ENCODE data around the gene CFAP73.

CFAP73 gene

DNA sequence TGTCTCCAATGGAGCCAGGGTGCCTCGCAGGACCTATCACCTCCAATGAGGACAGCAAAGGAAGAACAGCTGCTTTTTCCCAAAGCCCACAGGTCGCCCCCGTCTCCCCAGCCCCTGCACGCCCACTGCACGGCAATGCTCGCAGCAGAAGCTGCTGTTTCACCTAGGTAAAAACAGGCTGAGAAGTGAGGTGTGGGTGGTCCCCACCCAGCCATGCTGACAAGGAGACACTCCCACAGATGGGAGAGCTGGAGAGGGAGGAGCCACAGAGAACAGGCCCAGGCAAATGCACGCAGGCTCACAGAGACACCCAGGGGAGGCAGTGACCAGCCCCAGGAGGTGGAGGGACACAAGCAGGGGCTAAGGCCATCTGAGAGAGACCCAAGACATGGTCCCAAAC, 10.4 kb downstream of the CFAP73 start:
- Histone ChIP-seq H3K9me3 (replicated peaks; ENCODE audit: low read length) (no peaks in the 10 kb centered on the region), H3K4me1 (ENCODE audit: control insufficient read depth, insufficient read depth, low read length) (peaks cover 13% of the 10 kb centered on the region), H3K36me3 (ENCODE audit: insufficient read depth, low read length) (peaks cover 44% of the 10 kb centered on the region), H3K9ac (ENCODE audit: low read depth, low read length) (no peak overlapping the region), H3K27me3 (ENCODE audit: control insufficient read depth, insufficient read depth, low read length) (peaks cover 7% of the 10 kb centered on the region), H3K4me2 (ENCODE audit: low read length) (no peak overlapping the region), H3K4me3 (ENCODE audit: low read length) (no peak overlapping the region)

DNA sequence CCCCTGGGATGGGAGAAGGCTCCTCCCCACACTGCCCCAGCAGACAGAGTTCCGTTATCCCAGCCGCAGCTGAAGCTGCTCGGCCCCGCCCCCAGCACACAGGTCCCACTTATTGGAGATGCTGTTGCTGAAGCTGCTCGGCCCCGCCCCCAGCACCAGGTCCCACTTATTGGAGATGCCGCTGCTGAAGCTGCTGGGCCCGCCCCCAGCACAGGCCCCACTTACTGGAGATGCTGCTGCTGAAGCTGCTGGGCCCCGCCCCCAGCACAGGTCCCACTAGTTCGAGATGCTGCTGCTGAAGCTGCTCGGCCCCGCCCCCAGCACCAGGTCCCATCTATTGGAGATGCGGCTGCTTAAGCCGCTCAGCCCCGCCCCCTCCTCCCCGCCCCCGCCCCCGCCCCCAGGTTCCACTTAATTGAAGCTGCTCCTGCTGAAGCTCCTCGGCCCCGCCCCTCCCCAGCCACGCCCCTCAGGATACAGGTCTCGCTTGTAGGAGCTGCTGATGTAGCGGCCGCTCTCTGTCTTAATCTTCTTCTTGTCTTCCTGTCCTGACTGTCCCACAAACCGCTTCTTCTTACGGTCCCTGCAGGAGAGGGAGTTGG, 12.0 kb downstream of the CFAP73 start:
- Histone ChIP-seq H3K9me3 (replicated peaks; ENCODE audit: low read length) (no peaks in the 10 kb centered on the region), H3K36me3 (ENCODE audit: insufficient read depth, low read length) (peaks cover 58% of the 10 kb centered on the region), H3K4me3 (ENCODE audit: low read length) (no peak overlapping the region), H3K4me2 (ENCODE audit: low read length) (no peak overlapping the region), H3K27me3 (ENCODE audit: control insufficient read depth, insufficient read depth, low read length) (no peaks in the 10 kb centered on the region), H3K9ac (ENCODE audit: low read depth, low read length) (no peak overlapping the region), H3K4me1 (ENCODE audit: control insufficient read depth, insufficient read depth, low read length) (peaks cover 13% of the 10 kb centered on the region)

DNA sequence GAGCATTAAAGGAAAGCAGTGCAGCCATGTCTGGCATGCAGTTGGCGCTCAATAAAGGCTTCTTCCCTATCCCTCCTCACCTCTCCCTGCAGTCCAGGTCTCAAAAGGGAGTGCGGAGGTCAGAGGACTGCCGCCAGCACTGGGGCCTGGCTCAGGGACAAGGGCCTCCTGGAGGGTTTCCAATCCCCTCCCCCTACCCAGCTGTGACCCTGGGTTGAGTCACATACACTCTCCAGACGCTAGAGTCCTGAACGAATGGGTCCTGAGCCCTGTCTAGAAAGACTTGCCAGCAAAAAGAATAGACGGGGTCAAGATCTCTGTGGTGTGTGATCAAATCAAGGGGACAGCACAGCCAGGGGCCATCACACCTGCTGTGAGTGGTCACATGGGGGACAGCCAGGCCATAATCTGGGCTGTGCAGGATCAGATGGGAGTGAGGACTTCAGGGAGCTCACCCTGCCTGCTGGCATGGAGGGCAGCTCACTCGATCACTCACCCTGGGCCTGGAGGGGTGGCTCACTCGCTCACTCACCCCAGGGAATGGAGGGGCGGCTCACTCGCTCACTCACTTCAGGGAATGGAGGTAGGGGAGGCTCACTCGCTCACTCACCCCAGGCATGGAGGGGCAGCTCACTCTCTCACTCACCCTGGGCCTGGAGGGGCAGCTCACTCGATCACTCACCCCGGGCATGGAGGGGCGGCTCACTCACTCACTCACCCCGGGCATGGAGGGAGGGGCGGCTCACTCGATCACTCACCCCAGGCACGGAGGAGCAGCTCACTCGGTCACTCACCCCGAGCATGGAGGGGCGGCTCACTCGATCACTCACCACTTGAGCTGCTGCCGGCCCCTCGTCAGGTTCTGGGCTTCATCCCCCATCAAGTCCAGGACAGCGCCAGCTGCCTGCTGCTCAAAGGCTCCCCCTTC, 12.8 kb downstream of the CFAP73 start:
- no peaks in the 10 kb centered on the region for H3K27me3 ChIP-seq (ENCODE audit: control insufficient read depth, insufficient read depth, low read length)

DNA sequence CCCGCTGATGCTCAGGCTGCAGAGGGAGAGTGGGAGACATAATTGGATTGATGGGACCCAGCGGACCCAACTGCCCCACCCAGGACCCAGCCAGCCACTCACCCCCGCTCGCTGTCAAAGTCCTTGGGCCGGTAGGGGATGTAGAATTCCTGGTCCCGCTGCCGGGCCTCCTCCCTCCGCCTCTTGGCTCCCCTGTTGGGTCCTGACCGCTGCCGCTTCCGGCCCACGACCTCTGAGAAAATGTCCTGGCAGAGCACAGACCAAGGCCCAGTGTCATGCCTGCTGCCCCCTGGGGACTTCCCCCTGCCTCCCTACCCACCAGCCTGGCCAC, 13.5 kb downstream of the CFAP73 start:
- Histone ChIP-seq H3K36me3 (ENCODE audit: insufficient read depth, low read length) (peaks cover 63% of the 10 kb centered on the region), H3K9me3 (replicated peaks; ENCODE audit: low read length) (no peaks in the 10 kb centered on the region), H3K4me3 (ENCODE audit: low read length) (no peak overlapping the region), H3K4me1 (ENCODE audit: control insufficient read depth, insufficient read depth, low read length) (peaks cover 13% of the 10 kb centered on the region), H3K4me2 (ENCODE audit: low read length) (no peak overlapping the region), H3K9ac (ENCODE audit: low read depth, low read length) (no peak overlapping the region), H3K27me3 (ENCODE audit: control insufficient read depth, insufficient read depth, low read length) (no peaks in the 10 kb centered on the region)

More for the DNA sequence above, 12.8 kb downstream of the CFAP73 start:
- Histone ChIP-seq H3K36me3 (ENCODE audit: insufficient read depth, low read length) (peaks cover 63% of the 10 kb centered on the region), H3K4me1 (ENCODE audit: control insufficient read depth, insufficient read depth, low read length) (peaks cover 13% of the 10 kb centered on the region), H3K4me2 (ENCODE audit: low read length) (no peak overlapping the region), H3K4me3 (ENCODE audit: low read length) (no peak overlapping the region), H3K9me3 (replicated peaks; ENCODE audit: low read length) (no peaks in the 10 kb centered on the region), H3K9ac (ENCODE audit: low read depth, low read length) (no peak overlapping the region)

DNA sequence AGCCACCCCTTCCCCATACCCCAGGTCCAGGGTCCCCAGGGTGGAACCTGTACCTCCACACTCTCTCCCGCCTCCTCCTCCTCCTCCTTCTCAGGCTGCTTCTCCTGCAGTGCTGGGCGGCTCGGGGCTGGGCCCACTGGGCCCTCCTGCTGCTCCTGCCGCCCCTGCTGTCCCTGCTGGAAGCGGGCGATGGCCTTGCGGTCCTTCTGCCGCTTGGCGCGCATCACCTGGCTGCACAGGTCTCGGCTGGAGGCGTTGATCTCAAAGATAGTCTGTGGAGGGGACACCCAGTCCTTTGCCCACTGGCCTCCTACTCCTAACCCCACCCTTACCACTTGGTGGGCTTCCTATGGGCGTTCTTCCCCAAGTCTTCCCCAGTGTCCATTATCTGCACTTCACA, 14.5 kb downstream of the CFAP73 start:
- Histone ChIP-seq H3K4me1 (ENCODE audit: control insufficient read depth, insufficient read depth, low read length) (peaks cover 13% of the 10 kb centered on the region), H3K27me3 (ENCODE audit: control insufficient read depth, insufficient read depth, low read length) (no peaks in the 10 kb centered on the region), H3K36me3 (ENCODE audit: insufficient read depth, low read length) (peaks cover 60% of the 10 kb centered on the region), H3K4me2 (ENCODE audit: low read length) (no peak overlapping the region), H3K9ac (ENCODE audit: low read depth, low read length) (no peak overlapping the region), H3K9me3 (replicated peaks; ENCODE audit: low read length) (no peaks in the 10 kb centered on the region), H3K4me3 (ENCODE audit: low read length) (no peak overlapping the region)

DNA sequence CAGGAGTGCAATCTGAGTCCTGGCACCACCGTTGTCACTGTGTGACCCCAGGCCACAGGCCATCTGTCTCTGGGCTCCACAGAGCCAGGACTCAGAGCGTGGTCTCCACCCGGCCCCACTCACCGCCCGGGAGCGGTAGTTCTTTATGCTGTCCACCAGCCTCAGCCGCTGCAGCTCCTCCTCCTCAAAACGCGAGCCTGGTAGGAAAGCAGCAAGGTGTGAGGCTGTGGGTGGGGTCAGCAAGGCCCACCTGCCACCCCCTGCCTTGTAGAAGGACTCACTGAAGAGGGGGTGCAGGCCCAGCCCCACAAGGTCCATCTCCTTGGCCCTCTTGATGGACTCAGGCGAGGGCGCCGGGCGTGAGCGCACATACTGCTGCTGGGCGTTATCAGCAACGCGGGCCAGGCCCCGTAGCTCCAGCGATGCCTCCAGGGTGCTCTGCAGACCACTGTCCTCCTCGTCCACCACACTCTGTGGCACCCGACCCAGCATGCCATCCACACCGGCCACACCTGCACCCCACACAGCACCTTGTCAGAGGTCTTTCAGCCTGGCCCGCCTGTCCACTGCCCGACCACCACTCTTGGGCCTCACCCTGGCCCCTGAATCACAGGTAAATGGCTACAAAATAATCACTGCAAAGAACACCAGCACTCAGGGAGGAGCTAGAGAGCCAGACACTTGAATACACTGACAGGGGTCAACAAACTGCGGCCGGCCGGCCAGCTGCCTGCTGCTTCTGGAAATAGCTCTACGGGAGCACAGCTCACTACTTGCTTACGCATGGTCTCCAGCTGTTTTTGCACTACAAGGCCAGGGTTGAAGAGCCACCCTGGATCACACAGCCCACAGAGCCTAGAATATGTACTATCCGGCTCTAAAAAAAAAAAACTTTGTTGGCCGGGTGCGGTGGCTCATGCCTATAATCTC, 16.3 kb downstream of the CFAP73 start:
- Histone ChIP-seq H3K9ac (ENCODE audit: low read depth, low read length) (no peak overlapping the region), H3K36me3 (ENCODE audit: insufficient read depth, low read length) (peaks cover 58% of the 10 kb centered on the region), H3K4me3 (ENCODE audit: low read length) (no peak overlapping the region), H3K4me2 (ENCODE audit: low read length) (no peak overlapping the region), H3K27me3 (ENCODE audit: control insufficient read depth, insufficient read depth, low read length) (no peaks in the 10 kb centered on the region), H3K4me1 (ENCODE audit: control insufficient read depth, insufficient read depth, low read length) (peaks cover 13% of the 10 kb centered on the region), H3K9me3 (replicated peaks; ENCODE audit: low read length) (no peaks in the 10 kb centered on the region)

DNA sequence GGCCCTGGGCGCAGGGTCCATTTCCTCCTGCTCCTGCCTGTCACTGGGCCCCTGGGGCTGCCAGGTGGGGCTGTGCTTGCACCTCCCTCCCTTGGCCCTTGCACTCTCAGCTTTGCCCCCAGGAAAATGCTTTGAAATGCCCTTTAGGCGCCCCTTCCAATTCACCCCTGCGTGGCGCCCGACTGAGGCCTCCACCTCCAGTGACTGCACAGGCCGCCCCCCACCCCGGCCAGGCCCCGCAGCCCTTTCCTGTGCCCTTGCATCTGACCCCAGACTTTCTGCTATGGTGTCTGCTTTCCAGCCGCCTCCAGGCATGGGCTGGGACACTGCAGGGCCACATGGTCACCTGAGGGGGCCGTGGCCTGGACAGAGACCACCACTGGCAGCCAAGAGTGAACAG, 18.3 kb downstream of the CFAP73 start:
- Histone ChIP-seq H3K9ac (ENCODE audit: low read depth, low read length) (no peak overlapping the region), H3K4me3 (ENCODE audit: low read length) (no peak overlapping the region), H3K36me3 (ENCODE audit: insufficient read depth, low read length) (peaks cover 74% of the 10 kb centered on the region), H3K4me1 (ENCODE audit: control insufficient read depth, insufficient read depth, low read length) (peaks cover 3% of the 10 kb centered on the region), H3K9me3 (replicated peaks; ENCODE audit: low read length) (no peaks in the 10 kb centered on the region), H3K27me3 (ENCODE audit: control insufficient read depth, insufficient read depth, low read length) (no peaks in the 10 kb centered on the region), H3K4me2 (ENCODE audit: low read length) (no peak overlapping the region)

DNA sequence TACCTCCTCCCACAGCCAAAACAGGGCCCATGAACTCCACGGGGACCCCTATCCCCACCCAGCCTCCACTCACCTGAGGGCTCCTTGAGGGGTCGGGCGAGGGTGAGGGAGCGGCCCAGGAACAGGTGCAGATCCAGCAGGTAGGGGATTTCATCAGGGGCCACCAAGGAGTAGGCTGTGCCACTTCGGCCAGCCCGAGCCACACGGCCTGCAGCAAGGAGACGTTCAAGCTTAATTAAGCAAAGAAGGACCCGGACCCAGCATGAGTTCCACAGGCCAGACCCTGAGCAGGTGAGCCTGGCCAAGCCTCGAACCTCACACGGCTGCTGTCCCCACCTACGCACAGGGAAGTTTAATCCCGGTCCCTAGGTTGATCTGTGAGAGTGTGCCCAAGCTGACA, 20.2 kb downstream of the CFAP73 start:
- Histone ChIP-seq H3K4me3 (ENCODE audit: low read length) (no peak overlapping the region), H3K27me3 (ENCODE audit: control insufficient read depth, insufficient read depth, low read length) (no peaks in the 10 kb centered on the region), H3K9ac (ENCODE audit: low read depth, low read length) (no peak overlapping the region), H3K36me3 (ENCODE audit: insufficient read depth, low read length) (peaks cover 81% of the 10 kb centered on the region), H3K4me1 (ENCODE audit: control insufficient read depth, insufficient read depth, low read length) (no peaks in the 10 kb centered on the region), H3K4me2 (ENCODE audit: low read length) (no peak overlapping the region), H3K9me3 (replicated peaks; ENCODE audit: low read length) (no peaks in the 10 kb centered on the region)

DNA sequence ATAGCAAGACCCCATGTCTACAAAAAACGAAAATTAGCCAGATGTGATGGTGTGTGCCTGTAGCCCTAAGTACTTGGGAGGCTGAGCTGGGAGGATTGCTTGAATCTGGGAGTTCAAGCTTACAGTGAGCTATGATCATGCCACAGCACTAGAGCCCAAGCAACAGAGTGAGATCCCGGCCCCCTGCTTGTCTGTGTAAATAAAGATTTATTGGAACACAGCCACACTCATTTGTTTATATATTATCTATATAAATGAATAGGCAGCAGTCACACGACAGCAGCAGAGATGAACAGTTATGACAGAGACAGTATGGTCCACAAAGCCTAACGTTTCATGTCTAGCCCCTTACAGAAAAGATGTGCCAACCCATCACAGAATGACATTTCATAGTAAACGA, 20.9 kb downstream of the CFAP73 start:
- H3K9me3 ChIP-seq (replicated peaks; ENCODE audit: low read length), result no peaks in the 10 kb centered on the region
- H3K36me3 ChIP-seq (ENCODE audit: insufficient read depth, low read length), result peaks cover 77% of the 10 kb centered on the region
- H3K4me2 ChIP-seq (ENCODE audit: low read length), result no peak overlapping the region
- H3K9ac ChIP-seq (ENCODE audit: low read depth, low read length), result no peak overlapping the region
- H3K4me1 ChIP-seq (ENCODE audit: control insufficient read depth, insufficient read depth, low read length), result no peaks in the 10 kb centered on the region
- no peak overlapping the region for H3K4me3 ChIP-seq (ENCODE audit: low read length)
- no peaks in the 10 kb centered on the region for H3K27me3 ChIP-seq (ENCODE audit: control insufficient read depth, insufficient read depth, low read length)

DNA sequence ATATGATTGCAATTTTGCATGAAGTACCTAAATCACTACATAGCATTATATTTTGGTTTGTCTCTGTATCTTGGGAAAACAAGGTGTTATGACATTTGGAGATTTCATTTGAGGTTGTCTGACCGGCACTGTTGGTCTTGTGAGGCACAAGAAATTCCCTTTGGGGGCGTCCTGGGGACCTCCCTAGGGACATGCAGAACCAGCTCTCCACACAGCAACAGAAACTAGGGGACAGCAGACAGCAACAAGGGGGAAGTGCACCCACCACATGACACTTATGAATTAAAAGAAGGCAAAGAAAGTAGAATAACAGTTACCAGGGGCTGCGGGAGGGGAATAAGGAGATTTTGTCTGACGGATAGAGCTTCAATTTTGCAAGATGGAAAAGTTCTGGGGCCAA, 21.4 kb downstream of the CFAP73 start:
- Histone ChIP-seq H3K36me3 (ENCODE audit: insufficient read depth, low read length) (peaks cover 73% of the 10 kb centered on the region), H3K9me3 (replicated peaks; ENCODE audit: low read length) (no peaks in the 10 kb centered on the region), H3K4me3 (ENCODE audit: low read length) (no peak overlapping the region), H3K27me3 (ENCODE audit: control insufficient read depth, insufficient read depth, low read length) (no peaks in the 10 kb centered on the region), H3K4me1 (ENCODE audit: control insufficient read depth, insufficient read depth, low read length) (no peaks in the 10 kb centered on the region), H3K9ac (ENCODE audit: low read depth, low read length) (no peak overlapping the region), H3K4me2 (ENCODE audit: low read length) (no peak overlapping the region)

DNA sequence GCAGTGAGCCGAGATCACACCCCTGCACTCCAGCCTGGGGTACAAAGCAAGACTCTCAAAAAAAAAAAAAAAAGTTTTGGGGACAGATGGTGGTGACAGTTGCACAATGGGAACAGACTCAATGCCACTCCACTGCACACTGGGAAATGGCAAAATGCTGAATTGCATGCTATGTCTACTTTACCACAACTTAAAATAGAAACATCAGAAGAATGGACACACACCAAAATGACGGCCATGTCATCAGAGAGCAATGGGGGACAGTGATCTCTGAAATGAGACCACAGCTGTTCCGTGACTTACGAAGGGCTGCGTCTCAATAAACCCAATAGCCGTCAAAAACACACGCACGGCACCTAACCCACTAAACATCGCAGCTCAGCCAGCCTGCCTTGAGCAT, 22.0 kb downstream of the CFAP73 start:
- peaks cover 73% of the 10 kb centered on the region for H3K36me3 ChIP-seq (ENCODE audit: insufficient read depth, low read length)
- no peaks in the 10 kb centered on the region for H3K9me3 ChIP-seq (replicated peaks; ENCODE audit: low read length)
- H3K4me2 ChIP-seq (ENCODE audit: low read length), result no peak overlapping the region
- H3K27me3 ChIP-seq (ENCODE audit: control insufficient read depth, insufficient read depth, low read length), result no peaks in the 10 kb centered on the region
- H3K4me3 ChIP-seq (ENCODE audit: low read length), result no peak overlapping the region
- H3K9ac ChIP-seq (ENCODE audit: low read depth, low read length), result no peak overlapping the region
- H3K4me1 ChIP-seq (ENCODE audit: control insufficient read depth, insufficient read depth, low read length), result no peaks in the 10 kb centered on the region

All from skeletal muscle satellite cell (primary cell).